Measurements from ENCODE around the gene CPED1. TPM values are rescaled to one million over a fixed set of nuclear protein-coding genes. Genes with fewer than 3 reads are reported as not detected.

Gene CPED1
- total RNA-seq, 1 experiment from 2014 or later = 0.44 TPM

DNA sequence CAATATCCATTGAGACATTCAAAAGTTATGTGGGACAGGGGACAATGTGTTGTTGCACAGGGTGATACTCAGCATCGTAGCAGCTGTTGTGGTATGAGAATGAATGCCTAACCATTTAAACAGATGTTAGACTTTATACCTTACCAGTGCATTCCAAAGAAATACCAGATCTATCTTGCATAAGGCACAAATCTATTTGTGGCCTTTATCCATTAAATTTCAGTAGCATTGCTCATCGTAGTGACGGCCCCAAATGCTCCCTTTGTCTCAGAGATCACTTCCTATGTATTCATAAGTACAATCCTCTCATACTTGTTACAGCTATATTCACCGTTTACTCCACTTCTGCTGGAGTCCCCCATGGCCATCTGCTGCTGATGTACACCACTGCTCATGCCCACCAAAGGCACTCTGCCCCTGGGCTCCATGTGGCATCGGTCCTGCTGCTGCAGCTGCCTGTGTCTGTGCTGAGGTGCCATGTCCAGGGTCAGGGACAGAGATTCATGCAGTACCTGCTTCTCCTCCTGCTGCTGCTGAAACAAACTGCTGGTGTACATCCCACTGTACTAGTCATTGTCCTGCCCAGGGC lies 96.3 kb downstream of the CPED1 start:
- no peak overlapping the region for H3K4me3 Mint-ChIP-seq
- no peak overlapping the region for H3K27ac Mint-ChIP-seq
- ATAC-seq = no peak
- ChIA-PET POLR2A (no interaction called here), CTCF (interaction anchor here (1.9 kb wide), 1 partner anchor 23 kb away, joined by 5 read pairs; no protein-coding TSS in a partner anchor)
- no peak for DNase-seq (ENCODE audit: low spot score)
- TF ChIP-seq ATF1 (CRISPR knock-in tag; IDR thresholded peaks at IDR 0.05) (no peak), NFATC4 (CRISPR knock-in tag; IDR thresholded peaks at IDR 0.05) (no peak), HMGA2 (CRISPR knock-in tag; IDR thresholded peaks at IDR 0.05) (no peak), ZNF263 (CRISPR knock-in tag; IDR thresholded peaks at IDR 0.05; ENCODE audit: low read depth) (no peak), SMAD4 (CRISPR knock-in tag; IDR thresholded peaks at IDR 0.05) (no peak), ETV6 (CRISPR knock-in tag; IDR thresholded peaks at IDR 0.05) (no peak), NR1H2 (CRISPR knock-in tag; IDR thresholded peaks at IDR 0.05) (no peak), MXD4 (CRISPR knock-in tag; IDR thresholded peaks at IDR 0.05; ENCODE audit: borderline replicate concordance) (no peak), ZNF396 (CRISPR knock-in tag; IDR thresholded peaks at IDR 0.05; ENCODE audit: borderline replicate concordance) (no peak), ZNF232 (CRISPR knock-in tag; IDR thresholded peaks at IDR 0.05) (no peak), PRRX2 (CRISPR knock-in tag; IDR thresholded peaks at IDR 0.05) (no peak), ZNF121 (CRISPR knock-in tag; IDR thresholded peaks at IDR 0.05) (no peak), SMAD3 (CRISPR knock-in tag; IDR thresholded peaks at IDR 0.05; ENCODE audit: borderline replicate concordance) (no peak)
- TF ChIP-seq, protein P1, sequence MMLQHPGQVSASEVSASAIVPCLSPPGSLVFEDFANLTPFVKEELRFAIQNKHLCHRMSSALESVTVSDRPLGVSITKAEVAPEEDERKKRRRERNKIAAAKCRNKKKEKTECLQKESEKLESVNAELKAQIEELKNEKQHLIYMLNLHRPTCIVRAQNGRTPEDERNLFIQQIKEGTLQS (CRISPR knock-in tag; conservative IDR thresholded peaks at IDR 0.05) = no peak
- TF ChIP-seq, protein P2, sequence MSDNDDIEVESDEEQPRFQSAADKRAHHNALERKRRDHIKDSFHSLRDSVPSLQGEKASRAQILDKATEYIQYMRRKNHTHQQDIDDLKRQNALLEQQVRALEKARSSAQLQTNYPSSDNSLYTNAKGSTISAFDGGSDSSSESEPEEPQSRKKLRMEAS (CRISPR knock-in tag; IDR thresholded peaks at IDR 0.05) = no peak
- TF ChIP-seq, protein P3, sequence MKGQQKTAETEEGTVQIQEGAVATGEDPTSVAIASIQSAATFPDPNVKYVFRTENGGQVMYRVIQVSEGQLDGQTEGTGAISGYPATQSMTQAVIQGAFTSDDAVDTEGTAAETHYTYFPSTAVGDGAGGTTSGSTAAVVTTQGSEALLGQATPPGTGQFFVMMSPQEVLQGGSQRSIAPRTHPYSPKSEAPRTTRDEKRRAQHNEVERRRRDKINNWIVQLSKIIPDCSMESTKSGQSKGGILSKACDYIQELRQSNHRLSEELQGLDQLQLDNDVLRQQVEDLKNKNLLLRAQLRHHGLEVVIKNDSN (CRISPR knock-in tag; IDR thresholded peaks at IDR 0.05) = no peak
- TF ChIP-seq, protein P4, sequence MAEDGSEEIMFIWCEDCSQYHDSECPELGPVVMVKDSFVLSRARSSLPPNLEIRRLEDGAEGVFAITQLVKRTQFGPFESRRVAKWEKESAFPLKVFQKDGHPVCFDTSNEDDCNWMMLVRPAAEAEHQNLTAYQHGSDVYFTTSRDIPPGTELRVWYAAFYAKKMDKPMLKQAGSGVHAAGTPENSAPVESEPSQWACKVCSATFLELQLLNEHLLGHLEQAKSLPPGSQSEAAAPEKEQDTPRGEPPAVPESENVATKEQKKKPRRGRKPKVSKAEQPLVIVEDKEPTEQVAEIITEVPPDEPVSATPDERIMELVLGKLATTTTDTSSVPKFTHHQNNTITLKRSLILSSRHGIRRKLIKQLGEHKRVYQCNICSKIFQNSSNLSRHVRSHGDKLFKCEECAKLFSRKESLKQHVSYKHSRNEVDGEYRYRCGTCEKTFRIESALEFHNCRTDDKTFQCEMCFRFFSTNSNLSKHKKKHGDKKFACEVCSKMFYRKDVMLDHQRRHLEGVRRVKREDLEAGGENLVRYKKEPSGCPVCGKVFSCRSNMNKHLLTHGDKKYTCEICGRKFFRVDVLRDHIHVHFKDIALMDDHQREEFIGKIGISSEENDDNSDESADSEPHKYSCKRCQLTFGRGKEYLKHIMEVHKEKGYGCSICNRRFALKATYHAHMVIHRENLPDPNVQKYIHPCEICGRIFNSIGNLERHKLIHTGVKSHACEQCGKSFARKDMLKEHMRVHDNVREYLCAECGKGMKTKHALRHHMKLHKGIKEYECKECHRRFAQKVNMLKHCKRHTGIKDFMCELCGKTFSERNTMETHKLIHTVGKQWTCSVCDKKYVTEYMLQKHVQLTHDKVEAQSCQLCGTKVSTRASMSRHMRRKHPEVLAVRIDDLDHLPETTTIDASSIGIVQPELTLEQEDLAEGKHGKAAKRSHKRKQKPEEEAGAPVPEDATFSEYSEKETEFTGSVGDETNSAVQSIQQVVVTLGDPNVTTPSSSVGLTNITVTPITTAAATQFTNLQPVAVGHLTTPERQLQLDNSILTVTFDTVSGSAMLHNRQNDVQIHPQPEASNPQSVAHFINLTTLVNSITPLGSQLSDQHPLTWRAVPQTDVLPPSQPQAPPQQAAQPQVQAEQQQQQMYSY (CRISPR knock-in tag; IDR thresholded peaks at IDR 0.05) = no peak
- no peaks in the 10 kb centered on the region for H3K36me3 Mint-ChIP-seq
- no peaks in the 10 kb centered on the region for H3K4me1 Mint-ChIP-seq
- H3K27me3 Mint-ChIP-seq (ENCODE audit: low read depth) = no peaks in the 10 kb centered on the region
- H3K9me3 Mint-ChIP-seq = no peaks in the 10 kb centered on the region

DNA sequence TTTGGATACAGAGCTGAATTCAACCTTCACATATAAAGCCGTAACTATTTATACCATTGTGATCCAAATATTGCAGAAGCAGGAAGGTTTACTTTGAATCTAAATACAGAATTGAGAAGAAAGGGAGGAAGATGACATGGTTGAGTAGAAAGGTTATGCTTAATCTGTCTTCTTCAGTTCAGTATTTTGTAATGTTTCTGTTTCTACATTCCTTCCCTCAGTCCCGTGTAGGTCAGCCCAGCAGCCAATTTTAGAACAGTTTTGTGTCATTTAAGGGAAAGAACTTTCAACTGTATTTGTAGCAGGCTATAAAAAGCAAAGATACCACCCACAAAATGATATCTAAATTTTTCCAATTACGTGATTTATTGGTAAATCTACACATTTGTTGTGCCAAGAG lies 97.4 kb downstream of the CPED1 start:
- ChIA-PET CTCF (no interaction called here), POLR2A (no interaction called here)
- TF ChIP-seq, protein P4 (CRISPR knock-in tag; IDR thresholded peaks at IDR 0.05) = no peak
- TF ChIP-seq ZNF121 (CRISPR knock-in tag; IDR thresholded peaks at IDR 0.05) (no peak), NR3C1 (CRISPR knock-in tag; conservative IDR thresholded peaks at IDR 0.05; ENCODE audit: low read depth) (no peak)
- TF ChIP-seq, protein P3 (CRISPR knock-in tag; IDR thresholded peaks at IDR 0.05) = no peak
- DNase-seq (ENCODE audit: low spot score) (no peak), ATAC-seq (no peak)
- Mint-ChIP-seq H3K36me3 (no peaks in the 10 kb centered on the region), H3K27me3 (ENCODE audit: low read depth) (no peaks in the 10 kb centered on the region), H3K4me3 (no peak overlapping the region), H3K4me1 (no peaks in the 10 kb centered on the region), H3K27ac (no peak overlapping the region), H3K9me3 (no peaks in the 10 kb centered on the region)

All from WTC11 (cell line).